H1 (cell line): ENCODE results near the gene MAP3K14. TPM values are rescaled to one million over a fixed set of nuclear protein-coding genes. Genes with fewer than 3 reads are reported as not detected.

Experiments used
- CTCF ChIA-PET: fragments of 300-600 bp; sonication (Branson Sonifier 250); formaldehyde crosslinking; loops from one replicate; lab custom pipeline; 2021; ENCODE audit not compliant: partially characterized antibody; lab: Charles Lee
- POLR2A ChIA-PET: fragments of 300-600 bp; sonication (Branson Sonifier 250); formaldehyde crosslinking; loops from one replicate; lab custom pipeline; 2021; ENCODE audit warnings: inconsistent platforms; ENCODE audit not compliant: partially characterized antibody; lab: Charles Lee
- DNase-seq, 2 experiments: peaks; one replicate each; pipeline versions ENCODE4 v3.0.0 to v3.0.0-alpha.2; 2010 to 2022; ENCODE audit warnings: low spot score in 2 of 2, low read depth in 1 of 2, mixed read lengths in 1 of 2
- FAIRE-seq: peaks from 2 replicates; lab custom pipeline; 2011; peaks lifted over from hg19 to GRCh38; lab: Jason Lieb, UNC
- H2AFZ ChIP-seq: 2 replicates; pipeline ENCODE4 v1.8.1; 2012; ENCODE audit warnings: low read length, inconsistent platforms
- H2AK5ac ChIP-seq: 2 replicates; pipeline ENCODE4 v1.6.1; 2013; ENCODE audit warnings: low read depth, low read length
- H2BK120ac ChIP-seq: replicated peaks from 2 replicates; pipeline ENCODE3; 2013; ENCODE audit warnings: low read depth, low read length, inconsistent platforms
- H2BK12ac ChIP-seq: 2 replicates; pipeline ENCODE4 v1.6.1; 2013; ENCODE audit warnings: low read depth, low read length
- H2BK15ac ChIP-seq: 2 replicates; pipeline ENCODE4 v1.6.1; 2013; ENCODE audit warnings: low read length
- H2BK20ac ChIP-seq: 2 replicates; pipeline ENCODE4 v1.6.1; 2013; ENCODE audit warnings: low read length
- H2BK5ac ChIP-seq: 2 replicates; pipeline ENCODE4 v1.6.1; 2013; ENCODE audit warnings: low read depth, low read length
- H3K14ac ChIP-seq: 2 replicates; pipeline ENCODE4 v1.6.1; 2013; ENCODE audit warnings: inconsistent platforms; ENCODE audit not compliant: insufficient read length
- H3K18ac ChIP-seq: 2 replicates; pipeline ENCODE4 v1.6.1; 2013; ENCODE audit warnings: low read length; ENCODE audit errors: extremely low read depth
- H3K23ac ChIP-seq: 2 replicates; pipeline ENCODE4 v1.6.1; 2013; ENCODE audit warnings: inconsistent platforms; ENCODE audit not compliant: insufficient read length
- H3K23me2 ChIP-seq: 2 replicates; pipeline ENCODE4 v1.6.1; 2013; ENCODE audit warnings: low read depth, low read length
- H3K27ac ChIP-seq: 2 replicates; pipeline ENCODE4 v1.6.1; 2011; ENCODE audit warnings: low read depth, low read length, inconsistent platforms
- H3K27me3 ChIP-seq, 4 experiments: replicated peaks in 1 of 4; 1 replicate in 1 of 4; 2 replicates in 3 of 4; pipeline versions ENCODE4 v1.6.1 to v1.8.1; 2011 to 2013; ENCODE audit warnings: low read length in 3 of 4, mild to moderate bottlenecking in 3 of 4, inconsistent platforms in 2 of 4, mixed read lengths in 2 of 4, moderate library complexity in 1 of 4; ENCODE audit not compliant: control insufficient read depth in 3 of 4, insufficient read depth in 3 of 4; ENCODE audit errors: extremely low read depth in 1 of 4
- H3K36me3 ChIP-seq, 4 experiments: 2 replicates each; pipeline versions ENCODE4 v1.6.1 to v1.8.1; 2011 to 2013; ENCODE audit warnings: mild to moderate bottlenecking in 4 of 4, low read length in 3 of 4, moderate library complexity in 2 of 4, control low read depth in 1 of 4, inconsistent platforms in 1 of 4; ENCODE audit not compliant: insufficient read depth in 4 of 4, control insufficient read depth in 2 of 4
- H3K4ac ChIP-seq: replicated peaks from 2 replicates; pipeline ENCODE3; 2013; ENCODE audit warnings: low read length, low read depth, mixed read lengths, inconsistent platforms; ENCODE audit not compliant: insufficient read length
- H3K4me1 ChIP-seq, 4 experiments: replicated peaks in 1 of 4; 1 replicate in 1 of 4; 2 replicates in 3 of 4; pipeline versions ENCODE4 v1.6.1 to v1.8.1; 2011 to 2013; ENCODE audit warnings: low read length in 3 of 4, inconsistent platforms in 2 of 4, mixed read lengths in 1 of 4; ENCODE audit not compliant: insufficient read depth in 4 of 4, control insufficient read depth in 3 of 4
- H3K4me2 ChIP-seq, 2 experiments: 2 replicates each; pipeline versions ENCODE4 v1.6.1 to v1.8.1; 2011 to 2013; ENCODE audit warnings: low read depth in 2 of 2, low read length in 2 of 2, control low read depth in 1 of 2, inconsistent platforms in 1 of 2, mild to moderate bottlenecking in 1 of 2; ENCODE audit not compliant: insufficient read depth in 1 of 2
- H3K4me3 ChIP-seq, 4 experiments: fragments of 200-600, 300-600 bp in 1 of 4; sonication (generic), shearing (Covaris generic), sonication (Bioruptor Twin) in 1 of 4; 2 replicates each; pipeline versions ENCODE4 v1.5.1 to v1.8.1; 2011 to 2016; ENCODE audit warnings: low read length in 4 of 4, low read depth in 3 of 4, control low read depth in 2 of 4, inconsistent platforms in 2 of 4, mild to moderate bottlenecking in 2 of 4, mixed read lengths in 1 of 4, moderate library complexity in 1 of 4; ENCODE audit not compliant: insufficient read depth in 2 of 4; ENCODE audit errors: extremely low read depth in 1 of 4
- H3K56ac ChIP-seq: replicated peaks from 2 replicates; pipeline ENCODE3; 2013; ENCODE audit warnings: low read depth, mild to moderate bottlenecking, mixed read lengths, low read length, inconsistent platforms; ENCODE audit not compliant: insufficient read length
- H3K79me1 ChIP-seq: 2 replicates; pipeline ENCODE4 v1.6.1; 2013; ENCODE audit warnings: low read depth, low read length, control low read depth
- H3K79me2 ChIP-seq, 2 experiments: 2 replicates each; pipeline versions ENCODE4 v1.6.1 to v1.8.1; 2012 to 2013; ENCODE audit warnings: low read length in 2 of 2, mild to moderate bottlenecking in 2 of 2, inconsistent platforms in 1 of 2; ENCODE audit not compliant: insufficient read depth in 2 of 2, control insufficient read depth in 1 of 2
- H3K9ac ChIP-seq, 4 experiments: replicated peaks in 1 of 4; 1 replicate in 1 of 4; 2 replicates in 3 of 4; pipeline versions ENCODE4 v1.6.1 to v1.8.1; 2011 to 2013; ENCODE audit warnings: low read depth in 3 of 4, low read length in 3 of 4, control low read depth in 2 of 4, mild to moderate bottlenecking in 2 of 4, moderate library complexity in 2 of 4, inconsistent platforms in 1 of 4; ENCODE audit errors: extremely low read depth in 1 of 4
- H3K9me3 ChIP-seq, 2 experiments: 2 replicates each; pipeline versions ENCODE4 v1.6.1 to v1.8.1; 2012 to 2013; ENCODE audit warnings: mild to moderate bottlenecking in 2 of 2, moderate library complexity in 2 of 2, control low read depth in 1 of 2, inconsistent platforms in 1 of 2, low read depth in 1 of 2, low read length in 1 of 2, mixed read lengths in 1 of 2; ENCODE audit not compliant: insufficient read depth in 2 of 2
- H4K20me1 ChIP-seq, 2 experiments: replicated peaks in 1 of 2; 2 replicates each; pipeline versions ENCODE3 to v1.8.1; 2011 to 2013; ENCODE audit warnings: inconsistent platforms in 2 of 2, low read length in 2 of 2, mild to moderate bottlenecking in 1 of 2; ENCODE audit not compliant: insufficient read depth in 2 of 2, control insufficient read depth in 1 of 2
- H4K5ac ChIP-seq: 2 replicates; pipeline ENCODE4 v1.6.1; 2013; ENCODE audit warnings: low read length, low read depth, mixed read lengths, inconsistent platforms; ENCODE audit not compliant: insufficient read length
- H4K8ac ChIP-seq: 2 replicates; pipeline ENCODE4 v1.8.0; 2013; ENCODE audit warnings: mild to moderate bottlenecking, moderate library complexity, low read length, inconsistent platforms; ENCODE audit not compliant: insufficient read depth; ENCODE audit errors: extremely low read depth
- H4K91ac ChIP-seq: replicated peaks from 2 replicates; pipeline ENCODE3; 2013; ENCODE audit warnings: low read length, mixed read lengths, inconsistent platforms; ENCODE audit not compliant: insufficient read length
- JUND ChIP-seq: IDR thresholded peaks from 2 replicates; pipeline ENCODE4 v1.6.1; 2011; ENCODE audit warnings: mild to moderate bottlenecking, improper control_type of control experiment, low read length
- KDM4A ChIP-seq: IDR thresholded peaks from one replicate; pipeline ENCODE4 v1.7.1; 2012; ENCODE audit warnings: low read depth, mild to moderate bottlenecking, moderate library complexity, low read length, inconsistent platforms; ENCODE audit not compliant: severe bottlenecking
- TAF1 ChIP-seq: IDR thresholded peaks from 2 replicates; pipeline ENCODE4 v1.6.1; 2011; ENCODE audit warnings: mild to moderate bottlenecking, low read depth, low read length
- WGBS, 2 experiments: shearing (Covaris generic) in 1 of 2; methylation state at CpG; one replicate each; pipeline versions ENCODE4 v1.1.6 to v1.1.7; 2013 to 2015; ENCODE audit warnings: low lambda C conversion rate in 2 of 2, mixed read lengths in 2 of 2, inconsistent platforms in 1 of 2, low coverage in 1 of 2, missing lambda C conversion rate in 1 of 2; ENCODE audit not compliant: insufficient replicate concordance in 2 of 2, insufficient coverage in 1 of 2, insufficient read length in 1 of 2; ENCODE audit errors: extremely low coverage in 1 of 2, missing lambda C conversion rate in 1 of 2; 5-methylcytosine and 5-hydroxymethylcytosine counted together
- polyA plus RNA-seq, 7 experiments: library from polyadenylated mRNA; depleted of rRNA in 3 of 7; stranded (reverse) in 5 of 7; unstranded in 2 of 7; fragments of >200 nt in 5 of 7; fragments of 200-250 nt in 2 of 7; gene quantifications; 1 replicate in 5 of 7; 2 replicates in 1 of 7; 4 replicates in 1 of 7; pipeline versions ENCODE4 v1.2.1 to v1.2.3, GENCODE V29; 2011 to 2013; ENCODE audit warnings: missing spikeins in 2 of 7, mixed read lengths in 2 of 7
- total RNA-seq: library from RNA; stranded (reverse); fragmentation: NEBNext Ultra II Directional; extraction: Animal tissue kit (Norgen Biotek cat#: 25700); gene quantifications from 2 replicates; pipeline ENCODE4 v1.2.1, GENCODE V29; 2021

Gene MAP3K14
- total and polyA plus RNA-seq, 2 of the 8 experiments (the other 6 are each of a cell fraction or from before 2014, with no cell fraction given), result 5.2 to 6.1 TPM

GRCh38 chr17:45238155-45238774, 78.6 kb downstream of the MAP3K14 start:
- no peaks in the 10 kb centered on the region for H3K36me3 ChIP-seq
- no peak overlapping the region for H2BK5ac ChIP-seq
- DNase-seq (no peak), FAIRE-seq (no peak)
- TF ChIP-seq TAF1 (no peak), JUND (no peak), KDM4A (no peak)
- H3K18ac ChIP-seq, result no peak overlapping the region
- H3K9me3 ChIP-seq, result no peaks in the 10 kb centered on the region
- peaks cover 0 to 3% of the 10 kb centered on the region in 2 experiments for H4K20me1 ChIP-seq
- 86% methylated on average over 7 of the region's 7 CpGs; no CpG with 5 or more reads in 1 of the 2 experiments for WGBS, 2 experiments
- peaks cover 3 to 21% (median 16%) of the 10 kb centered on the region in 4 experiments for H3K4me1 ChIP-seq
- H3K4me2 ChIP-seq, result no peak overlapping the region
- no peak overlapping the region for H4K91ac ChIP-seq
- no peak overlapping the region for H2BK15ac ChIP-seq
- H3K56ac ChIP-seq, result no peak overlapping the region
- H2BK20ac ChIP-seq, result no peak overlapping the region
- H3K79me1 ChIP-seq, result no peaks in the 10 kb centered on the region
- H3K27ac ChIP-seq, result no peak overlapping the region
- no peak overlapping the region for H3K23ac ChIP-seq
- CTCF ChIA-PET, result interaction anchor here (0.5 to 22.1 kb wide), 7 partner anchors 10 to 152 kb away, joined by 3 to 362 read pairs (median 5); partner anchors contain the start of gene FMNL1
- no peak overlapping the region for H2AK5ac ChIP-seq
- no peak overlapping the region for H3K14ac ChIP-seq
- H4K8ac ChIP-seq, result no peak overlapping the region
- H3K4ac ChIP-seq, result no peak overlapping the region
- peaks cover 13% of the 10 kb centered on the region; the same call in 1 of the 2 replicates for H3K23me2 ChIP-seq
- no peak overlapping the region for H2BK12ac ChIP-seq
- POLR2A ChIA-PET, result interaction anchor here (0.6 to 1.1 kb wide), 2 partner anchors 18 to 90 kb away, joined by 3 read pairs; partner anchors contain the start of gene HEXIM1
- no peaks in the 10 kb centered on the region for H3K79me2 ChIP-seq
- H2AFZ ChIP-seq, result no peak overlapping the region
- no peak overlapping the region for H3K4me3 ChIP-seq
- H4K5ac ChIP-seq, result no peak overlapping the region
- H3K27me3 ChIP-seq, result peaks cover 0 to 29% (median 18%) of the 10 kb centered on the region in 4 experiments; a peak in 6 of 7 replicates
- no peak overlapping the region for H3K9ac ChIP-seq
- no peak overlapping the region for H2BK120ac ChIP-seq
